HL-60/S4 (cell line): ENCODE measurements around the gene CFDP1.
"Not testable (repeated sequence)": the region's sequence is repeated elsewhere in the genome, so short reads cannot be mapped to it uniquely, and the experiment has no call there.

Experiments used
- in situ Hi-C: fragments of 300-500 bp; cut with MboI; formaldehyde crosslinking; loops from 2 replicates; pipeline ENCODE4 v1.14.3; 2022; ENCODE audit warnings: low sequenced_read_pairs

CFDP1 gene

DNA sequence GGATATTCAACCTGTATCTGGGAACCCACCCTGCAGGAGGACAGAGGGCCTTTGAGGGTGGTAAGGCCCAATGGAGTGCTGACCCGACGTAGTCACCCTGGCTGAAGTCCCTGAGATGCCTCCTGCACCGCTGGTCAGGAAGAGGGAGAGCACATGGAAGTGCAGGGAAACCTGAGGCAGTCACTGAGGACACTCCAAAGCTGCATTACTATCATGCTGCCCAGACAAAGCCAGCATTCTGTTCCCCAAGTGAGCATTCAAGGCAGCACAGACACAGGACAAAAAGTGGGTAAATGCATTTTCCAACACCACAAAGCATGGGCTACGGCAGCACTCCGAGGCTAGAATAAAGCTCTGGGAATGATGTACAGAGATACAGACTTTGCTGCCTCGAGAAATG lies 135.0 kb downstream of the CFDP1 start:
- in situ Hi-C loops: no loop called here

DNA sequence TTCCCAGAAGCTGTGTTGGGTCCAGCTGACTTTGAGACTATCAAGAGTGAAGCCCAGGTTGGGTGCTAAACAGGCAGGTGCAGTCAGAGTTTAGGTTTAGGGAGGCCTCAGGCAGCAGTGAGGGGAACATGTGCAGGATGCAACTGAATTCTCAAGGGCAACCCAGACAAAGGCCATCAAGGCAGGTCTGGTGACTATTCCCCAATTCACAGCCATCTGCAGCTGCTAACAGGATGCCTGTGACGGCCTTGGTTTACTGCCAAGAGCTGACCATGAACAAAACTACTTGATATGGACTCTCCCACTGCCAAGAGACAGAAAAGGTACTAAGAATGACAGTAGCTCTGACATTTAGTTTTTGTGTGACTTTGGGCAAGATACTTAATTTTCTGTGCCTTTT lies 136.7 kb downstream of the CFDP1 start:
- in situ Hi-C loops: no loop called here

DNA sequence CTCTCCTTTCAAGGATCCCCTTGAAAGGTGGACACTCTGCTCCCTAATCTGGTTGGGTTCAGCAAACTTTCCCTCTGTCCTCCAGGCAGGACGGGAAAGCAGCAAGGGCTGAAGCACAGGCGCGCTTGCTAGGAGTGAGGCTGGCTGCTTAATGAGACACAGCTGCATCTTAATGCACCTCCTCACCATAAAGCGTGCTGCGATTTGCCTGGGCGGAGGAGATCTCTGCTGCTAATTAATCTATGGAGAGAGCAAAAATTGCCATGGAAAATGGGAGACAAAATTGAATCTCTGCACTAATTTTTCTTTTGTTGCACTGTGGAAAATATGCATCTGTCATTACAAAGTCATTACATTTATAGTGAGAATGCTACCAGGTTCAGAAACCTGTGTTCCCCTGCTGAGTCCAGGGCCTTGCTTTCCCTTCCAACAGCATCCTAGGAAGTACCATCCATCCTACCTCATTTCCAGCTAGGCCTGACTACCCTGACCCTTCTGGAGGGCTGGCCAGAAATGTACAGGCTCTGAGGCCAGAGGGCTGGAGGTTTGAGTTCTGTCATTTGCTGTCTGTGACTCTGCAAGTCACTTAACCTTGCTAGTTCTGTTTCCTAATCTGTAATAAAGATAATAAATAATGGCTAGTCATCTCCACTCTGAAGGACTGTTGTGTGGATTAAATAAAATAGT lies 138.4 kb downstream of the CFDP1 start:
- in situ Hi-C loops: no loop called here

DNA sequence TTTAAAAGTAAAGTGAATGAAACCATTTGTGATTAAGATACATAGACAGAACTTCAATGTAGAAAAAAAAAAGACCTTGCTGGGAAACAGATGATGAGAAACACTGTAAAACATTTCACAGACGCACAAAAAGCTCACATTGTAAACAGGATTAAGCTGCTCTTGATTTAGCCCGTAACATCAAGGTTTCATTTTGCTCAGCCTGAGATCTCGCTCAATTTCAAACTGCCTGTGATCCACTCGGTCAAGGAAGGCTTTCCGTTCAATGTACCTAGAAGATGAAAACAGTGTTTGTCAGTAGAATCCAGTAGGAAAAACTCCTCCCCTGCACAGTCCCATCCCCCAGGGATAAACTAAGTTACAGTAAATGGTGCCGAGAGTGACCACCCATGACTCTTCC lies 139.5 kb downstream of the CFDP1 start:
- in situ Hi-C loops: no loop called here

DNA sequence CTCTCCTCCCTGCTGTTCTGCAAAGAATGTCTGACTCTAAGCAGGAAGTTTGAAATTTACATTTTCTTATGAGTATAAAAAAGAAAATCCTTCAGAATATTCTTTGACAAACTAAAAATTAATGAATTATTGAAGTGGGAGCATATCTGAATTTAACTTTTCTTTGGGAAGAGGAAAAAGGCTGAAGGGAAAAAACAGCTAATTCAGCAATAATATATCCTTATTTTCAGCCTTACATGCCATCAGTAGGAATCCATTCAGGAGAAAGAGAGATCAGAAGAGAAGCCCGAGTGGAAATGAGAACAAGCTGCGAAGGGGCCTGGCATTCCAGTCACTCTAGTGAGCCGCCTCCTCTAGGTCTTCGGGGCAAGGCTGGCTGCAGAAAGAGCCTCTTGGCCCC lies 140.1 kb downstream of the CFDP1 start:
- in situ Hi-C loops: no loop called here

DNA sequence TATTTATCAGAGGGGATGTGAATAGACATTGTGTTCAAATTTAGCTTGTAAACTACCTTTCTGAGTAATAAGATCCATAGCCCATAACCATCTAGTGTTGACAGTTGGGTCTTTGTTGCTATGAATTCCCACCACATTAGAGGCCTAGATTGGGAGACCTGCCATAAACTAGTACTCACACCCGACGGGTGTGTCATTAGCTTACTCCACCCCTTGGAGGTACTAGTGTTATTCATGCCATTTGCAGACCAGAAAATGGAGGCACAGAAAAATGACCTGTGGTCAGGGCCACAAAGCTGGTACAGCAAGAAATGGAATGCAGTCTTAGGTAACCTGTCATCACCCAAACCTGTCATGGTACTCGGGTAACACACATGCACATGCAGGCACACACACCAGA lies 140.6 kb downstream of the CFDP1 start:
- in situ Hi-C loops: no loop called here

DNA sequence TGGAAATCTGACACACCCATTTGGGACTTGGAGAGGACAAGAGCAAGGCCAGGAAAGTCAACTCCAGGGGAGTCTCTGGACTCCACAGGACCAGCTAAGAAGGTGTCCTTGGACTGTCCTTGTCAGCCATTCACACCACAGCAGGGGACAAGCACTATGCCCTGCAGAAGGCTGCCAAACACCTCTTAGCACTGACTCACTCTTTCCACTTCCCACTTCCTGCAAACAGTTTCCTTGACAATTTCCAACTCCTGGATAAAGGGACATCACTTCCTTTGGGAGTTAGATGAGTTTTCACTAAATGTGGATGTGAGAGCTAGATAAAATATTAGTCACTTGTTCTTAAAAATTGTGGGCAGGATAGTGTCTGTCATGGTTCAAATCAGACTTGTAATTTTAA lies 144.1 kb downstream of the CFDP1 start:
- in situ Hi-C loops: no loop called here

DNA sequence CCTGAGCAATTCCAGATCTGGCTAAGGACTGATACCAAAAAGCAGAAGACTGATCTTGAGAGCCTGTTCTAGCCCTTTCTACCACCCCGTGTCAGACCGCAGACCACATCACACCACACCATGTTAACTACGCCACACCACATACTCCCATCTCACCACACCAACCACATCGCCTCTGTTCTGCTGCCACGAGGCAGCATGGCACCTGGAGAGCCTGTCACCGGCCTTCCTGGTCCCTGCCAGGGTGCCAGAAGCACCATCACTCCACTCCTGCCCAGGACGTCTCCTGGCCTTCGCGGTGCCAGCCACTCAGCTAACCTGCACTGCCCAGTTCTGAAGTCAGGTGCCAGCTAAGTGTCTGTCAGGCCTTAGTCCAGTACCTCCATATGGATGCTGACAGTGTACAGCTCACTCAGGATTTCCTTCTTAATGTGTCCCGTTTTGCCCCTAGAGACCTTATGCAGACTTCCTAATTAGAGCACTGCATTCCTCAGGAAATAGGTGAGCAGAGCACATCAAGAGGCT lies 144.6 kb downstream of the CFDP1 start:
- in situ Hi-C loops: no loop called here

DNA sequence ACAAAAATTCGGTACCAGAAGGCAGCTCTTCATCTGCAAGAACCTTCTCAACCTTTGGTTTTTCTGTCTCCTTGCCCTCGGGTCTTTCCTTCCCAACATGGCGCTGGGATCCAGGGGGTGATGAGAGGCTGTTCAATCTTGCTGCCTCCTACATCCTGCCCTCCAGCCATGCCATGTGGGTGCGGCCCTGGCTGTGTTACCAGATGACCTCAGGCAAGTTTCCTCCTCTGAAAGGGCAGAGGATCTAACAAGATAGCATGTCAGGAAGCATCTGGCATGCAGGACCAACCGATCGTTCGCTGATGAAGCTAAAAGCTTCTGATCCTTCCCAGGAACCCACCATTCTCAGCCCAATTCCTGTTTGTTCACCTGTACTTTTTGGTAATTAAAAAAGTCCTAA lies 145.1 kb downstream of the CFDP1 start:
- in situ Hi-C loops: no loop called here

DNA sequence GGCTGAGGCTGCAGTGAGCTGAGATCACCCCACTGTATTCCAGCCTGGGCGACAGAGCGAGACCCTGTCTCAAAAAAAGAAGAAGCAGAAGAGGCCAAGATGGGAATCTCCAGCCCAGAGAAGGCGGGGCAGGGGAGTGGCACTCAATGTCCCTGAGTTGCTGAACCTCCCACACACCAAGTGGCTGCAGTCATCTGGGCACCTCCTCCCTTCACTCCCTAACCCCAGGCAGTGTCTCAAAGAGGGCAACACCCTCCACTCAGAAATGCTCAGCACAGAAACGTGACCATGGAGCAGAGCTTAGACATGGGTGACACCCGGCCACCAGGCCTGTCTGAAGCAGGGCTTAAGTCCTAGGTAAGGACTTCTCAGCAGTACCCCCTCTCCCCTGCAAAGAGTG lies 145.6 kb downstream of the CFDP1 start:
- in situ Hi-C loops: no loop called here

DNA sequence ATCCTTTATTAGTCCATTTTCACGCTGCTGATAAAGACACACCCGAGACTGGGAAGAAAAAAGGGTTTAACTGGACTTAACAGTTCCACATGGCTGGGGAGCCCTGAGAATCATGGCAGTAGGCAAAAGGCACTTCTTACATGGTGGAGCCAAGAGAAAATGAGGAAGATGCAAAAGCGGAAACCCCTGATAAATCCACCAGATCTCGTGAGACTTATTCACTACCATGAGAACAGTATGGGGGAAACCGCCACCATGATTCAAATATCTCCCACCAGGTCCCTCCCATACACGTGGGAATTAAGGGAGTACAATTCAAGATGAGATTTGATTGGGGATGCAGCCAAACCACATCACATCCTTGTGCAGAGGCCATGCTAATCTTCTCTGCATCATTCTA lies 146.9 kb downstream of the CFDP1 start:
- in situ Hi-C loops: no loop called here

DNA sequence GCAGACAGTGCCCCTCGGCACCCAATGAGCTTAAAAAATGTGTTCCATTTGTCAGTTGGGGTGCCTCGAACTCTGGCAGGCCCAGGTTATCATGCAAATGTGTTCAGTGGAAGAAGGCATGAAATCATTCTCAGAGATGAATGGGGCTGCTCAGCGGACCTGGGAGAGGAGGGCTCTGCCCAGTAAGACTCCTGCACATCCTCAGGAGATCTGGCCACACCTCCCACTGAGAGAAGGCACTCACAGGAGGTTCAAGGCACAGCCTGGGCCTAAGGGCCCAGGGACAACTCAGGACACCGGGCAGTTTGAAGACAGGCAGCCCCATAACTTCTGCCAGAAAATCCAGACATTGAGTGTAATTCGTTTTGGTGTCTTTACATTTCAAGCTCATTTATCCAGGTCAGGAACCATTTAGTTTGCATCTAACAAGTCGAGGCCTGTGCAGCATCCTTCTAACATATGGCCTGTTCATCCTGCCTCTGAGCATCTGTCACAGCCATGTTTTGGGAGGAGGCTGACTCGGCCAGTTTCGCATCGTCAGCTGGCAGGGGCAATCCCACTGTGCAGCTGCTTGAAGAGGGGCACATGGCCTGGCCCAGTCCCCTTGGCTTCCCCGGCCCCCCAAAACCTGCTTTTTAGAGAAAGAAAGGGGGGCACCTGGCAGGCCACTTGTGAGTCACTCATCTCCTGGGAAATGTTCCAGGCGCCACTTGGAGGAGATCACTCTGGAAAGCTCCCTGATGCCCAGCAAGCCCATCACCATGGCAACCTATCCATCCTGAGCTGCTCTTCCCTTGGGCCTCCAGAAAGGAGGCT lies 150.6 kb downstream of the CFDP1 start:
- in situ Hi-C loops: no loop called here

DNA sequence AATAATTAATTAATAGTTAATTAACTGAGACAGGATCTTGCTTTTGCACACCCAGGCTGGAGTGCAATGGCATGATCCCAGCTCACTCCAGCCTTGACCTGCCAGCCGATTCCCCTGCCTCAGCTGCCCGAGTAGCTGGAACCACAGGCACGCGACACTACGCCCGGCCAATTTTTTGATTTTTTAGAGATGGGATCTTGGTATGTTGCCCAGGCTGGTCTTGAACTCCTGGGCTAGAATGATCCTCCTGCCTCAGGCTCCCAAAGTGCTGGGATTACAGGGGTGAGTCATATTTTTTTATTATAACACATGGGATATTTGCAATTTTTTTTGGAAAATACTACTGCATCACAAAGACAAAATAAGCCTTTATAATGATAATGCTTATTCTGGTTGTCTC lies 151.5 kb downstream of the CFDP1 start:
- in situ Hi-C loops: no loop called here

DNA sequence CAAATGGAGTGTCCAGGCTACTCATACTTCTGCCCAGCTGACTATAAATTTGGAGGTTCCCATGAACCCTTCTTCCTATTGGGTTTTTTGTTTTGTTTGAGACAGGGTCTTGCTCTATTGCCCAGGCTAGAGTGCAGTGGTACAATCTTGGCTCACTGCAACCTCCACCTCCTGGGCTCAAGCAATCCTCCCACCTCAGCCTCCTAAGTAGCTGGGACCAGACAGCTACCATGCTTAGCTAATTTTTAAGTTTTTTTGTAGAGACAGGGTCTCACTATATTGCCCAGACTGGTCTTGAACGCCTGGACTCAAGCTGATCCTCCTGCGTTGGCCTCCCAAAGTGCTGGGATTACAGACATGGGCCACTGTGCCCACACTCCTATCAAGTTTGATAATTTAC lies 152.3 kb downstream of the CFDP1 start:
- in situ Hi-C loops: not testable (repeated sequence)

DNA sequence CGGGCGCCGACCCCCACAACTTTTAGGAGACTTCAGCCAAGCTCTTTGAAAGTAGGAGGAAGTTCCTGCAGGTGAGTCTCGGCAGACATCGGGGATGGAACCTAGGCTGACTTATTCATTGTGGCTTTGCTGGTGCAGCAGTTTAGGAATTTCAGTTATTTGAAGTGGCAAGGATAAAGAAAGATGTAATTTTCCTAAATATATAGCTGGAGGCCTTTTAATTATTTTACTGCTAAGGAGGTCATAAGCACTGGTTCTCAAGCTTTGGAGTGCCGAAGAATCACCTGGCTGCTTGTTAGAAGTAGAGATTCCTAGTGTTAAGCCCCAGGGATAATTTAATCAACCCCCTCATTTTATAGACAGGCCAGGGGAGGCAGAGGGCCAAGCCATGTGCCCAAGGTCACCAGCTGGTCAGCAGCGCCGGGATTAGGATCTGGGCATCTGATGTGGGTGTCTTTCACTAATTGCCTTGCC lies 152.9 kb downstream of the CFDP1 start:
- in situ Hi-C loops: no loop called here

DNA sequence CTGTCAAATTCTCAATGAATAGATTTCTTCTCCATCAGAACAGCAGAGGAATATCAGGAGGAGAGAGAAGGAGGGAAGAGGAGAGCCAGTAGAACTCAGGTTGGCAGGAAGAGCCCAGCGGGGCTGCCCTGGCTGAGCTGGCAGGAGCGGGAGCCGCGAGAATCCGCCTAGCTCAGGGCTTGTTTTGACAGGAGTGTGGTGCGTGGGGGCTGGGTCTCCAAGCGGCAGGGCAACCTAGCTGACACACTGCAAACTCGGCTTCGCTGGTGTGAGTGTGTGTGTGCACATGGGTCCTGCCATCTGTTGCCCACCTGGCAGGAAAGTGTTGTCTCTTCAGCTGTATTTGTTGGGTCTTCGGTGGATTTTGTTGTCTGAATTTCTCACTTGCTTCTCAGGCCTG lies 154.0 kb downstream of the CFDP1 start:
- in situ Hi-C loops: no loop called here

DNA sequence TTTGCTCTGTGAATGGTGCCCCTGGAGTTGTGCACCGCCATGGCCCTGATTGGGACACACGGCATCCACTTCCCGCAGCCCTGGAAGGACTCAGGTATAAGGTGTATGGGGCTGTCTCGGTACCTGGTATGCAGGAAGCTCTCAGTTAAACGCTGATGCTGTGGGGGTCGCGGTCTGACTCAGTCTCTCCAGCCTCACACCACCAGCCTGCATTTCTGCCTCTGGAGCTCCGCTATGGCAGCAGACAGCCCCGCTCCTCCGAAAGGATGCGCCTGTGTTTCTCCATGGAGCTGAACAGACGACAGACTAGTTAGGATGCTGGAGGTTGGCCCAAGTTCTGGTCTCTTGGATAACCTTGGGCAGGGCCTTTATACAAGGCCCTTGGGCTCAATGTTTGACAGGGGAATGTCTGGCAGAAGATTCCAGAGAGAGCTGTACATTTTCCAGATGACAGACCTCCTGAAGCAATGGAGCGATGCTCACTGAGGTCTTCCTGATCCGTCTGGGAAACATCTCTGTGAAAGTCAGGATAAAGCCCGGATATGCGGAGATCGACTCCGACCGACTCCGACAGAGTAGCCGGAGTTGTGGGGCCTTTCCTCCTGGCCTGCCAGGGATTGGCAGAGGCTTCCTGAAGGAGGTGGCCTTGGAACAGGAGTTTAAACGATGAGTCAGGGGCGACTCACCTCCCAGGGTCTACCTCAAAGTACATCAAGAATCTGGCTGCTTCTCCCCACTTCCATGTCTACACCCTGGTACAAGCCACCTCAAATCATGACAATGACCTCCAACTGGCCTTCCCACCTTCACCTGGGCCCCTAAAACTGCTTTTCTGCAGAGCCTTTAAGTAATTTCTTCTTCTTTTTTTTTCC lies 160.0 kb downstream of the CFDP1 start:
- in situ Hi-C loops: no loop called here

DNA sequence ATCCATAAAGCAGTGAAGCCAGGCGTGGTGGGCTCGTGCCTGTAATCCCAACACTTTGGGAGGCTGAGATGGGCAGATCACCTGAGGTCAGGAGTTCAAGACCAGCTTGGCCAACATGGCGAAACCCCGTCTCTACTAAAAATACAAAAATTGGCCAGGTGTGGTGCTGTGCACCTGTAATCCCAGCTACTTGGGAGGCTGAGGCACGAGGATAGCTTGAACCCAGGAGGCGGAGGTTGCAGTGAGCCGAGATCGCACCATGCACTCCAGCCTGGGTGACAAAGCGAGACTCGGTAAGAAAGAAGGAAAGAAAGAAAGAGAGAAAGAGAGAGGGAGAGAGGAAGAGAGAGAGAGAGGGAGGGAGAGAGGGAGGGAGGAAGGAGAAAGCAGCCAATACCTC lies 160.7 kb downstream of the CFDP1 start:
- in situ Hi-C loops: not testable (repeated sequence)

DNA sequence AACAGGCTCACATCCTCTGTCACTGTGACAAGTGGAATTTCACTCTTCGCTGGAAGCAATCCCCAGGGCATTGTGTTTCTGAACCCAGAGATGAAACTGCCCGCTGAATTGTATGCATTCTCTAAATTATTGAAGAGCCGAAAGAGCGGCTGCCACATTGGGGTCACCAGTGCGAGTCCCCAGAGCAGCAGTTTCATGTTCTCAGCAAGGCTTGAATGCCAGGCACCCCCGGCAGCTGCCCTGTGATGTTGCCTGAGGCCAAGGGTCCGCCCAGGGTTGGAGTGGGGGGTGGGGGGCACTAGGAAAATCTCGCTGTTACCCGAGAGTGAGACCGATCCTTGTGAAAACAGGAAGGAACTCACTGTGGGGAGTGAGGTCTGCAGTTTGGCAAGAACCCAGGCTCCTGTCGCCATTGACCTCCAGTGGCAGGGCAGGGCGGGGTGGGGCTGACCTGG lies 161.2 kb downstream of the CFDP1 start:
- in situ Hi-C loops: no loop called here

DNA sequence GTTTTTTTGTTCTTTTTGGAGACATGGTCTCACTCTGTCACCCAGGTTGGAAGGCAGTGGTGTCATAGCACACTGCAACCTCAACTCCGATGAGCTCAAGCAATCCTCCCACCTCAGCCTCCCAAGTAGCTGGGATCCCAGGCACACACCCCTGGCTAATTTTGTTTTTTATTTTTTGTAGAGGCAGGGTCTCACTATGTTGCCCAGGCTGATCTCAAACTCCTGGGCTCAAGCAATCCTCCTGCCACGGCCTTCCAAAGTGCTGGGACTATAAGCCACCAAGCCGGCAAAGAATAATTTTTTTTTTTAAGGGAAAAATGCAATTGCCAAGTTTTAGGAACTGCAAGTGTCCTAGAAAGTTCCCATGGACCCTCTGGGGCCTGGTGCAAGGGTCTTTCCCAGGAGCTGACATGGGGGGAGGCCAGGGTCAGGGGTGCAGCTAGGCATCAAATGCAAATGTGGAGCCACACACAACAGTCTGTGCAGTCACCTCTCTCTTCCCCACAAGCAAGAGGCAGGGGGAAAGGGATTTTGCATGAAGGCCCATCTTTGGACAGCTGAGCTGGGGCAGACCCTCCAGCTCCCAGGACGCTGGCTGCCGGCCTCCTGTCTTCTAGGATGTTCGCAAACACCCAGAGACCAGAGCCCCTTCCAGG lies 161.7 kb downstream of the CFDP1 start:
- in situ Hi-C loops: no loop called here

DNA sequence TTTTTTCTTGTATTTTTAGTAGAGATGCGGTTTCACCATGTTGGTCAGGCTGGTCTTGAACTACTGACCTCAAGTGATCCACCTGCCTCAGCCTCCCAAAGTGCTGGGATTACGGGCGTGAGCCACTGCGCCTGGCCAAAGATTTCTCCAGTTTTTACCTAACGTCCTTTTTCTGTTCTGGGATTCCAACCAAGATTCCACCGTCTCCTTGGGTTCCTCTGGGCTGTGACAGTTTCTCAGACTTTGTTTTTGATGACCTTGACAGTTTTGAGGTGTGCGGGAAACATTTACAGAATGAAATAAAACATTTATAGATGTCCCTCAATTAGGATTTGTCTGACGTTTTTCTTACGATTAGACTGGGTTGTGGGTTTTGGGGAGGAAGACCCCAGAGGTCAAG lies 163.9 kb downstream of the CFDP1 start:
- in situ Hi-C loops: not testable (repeated sequence)
